GM21381 (cell line): Measurements from ENCODE around the gene BAIAP2.

ENCODE experiments used
- ATAC-seq: cut with Tn5 transposase; IDR thresholded peaks from one replicate; pipeline ENCODE4 v1.9.1; 2021; ENCODE audit warnings: mild to moderate bottlenecking, moderate library complexity; ENCODE audit not compliant: unreplicated experiment

Gene BAIAP2

DNA sequence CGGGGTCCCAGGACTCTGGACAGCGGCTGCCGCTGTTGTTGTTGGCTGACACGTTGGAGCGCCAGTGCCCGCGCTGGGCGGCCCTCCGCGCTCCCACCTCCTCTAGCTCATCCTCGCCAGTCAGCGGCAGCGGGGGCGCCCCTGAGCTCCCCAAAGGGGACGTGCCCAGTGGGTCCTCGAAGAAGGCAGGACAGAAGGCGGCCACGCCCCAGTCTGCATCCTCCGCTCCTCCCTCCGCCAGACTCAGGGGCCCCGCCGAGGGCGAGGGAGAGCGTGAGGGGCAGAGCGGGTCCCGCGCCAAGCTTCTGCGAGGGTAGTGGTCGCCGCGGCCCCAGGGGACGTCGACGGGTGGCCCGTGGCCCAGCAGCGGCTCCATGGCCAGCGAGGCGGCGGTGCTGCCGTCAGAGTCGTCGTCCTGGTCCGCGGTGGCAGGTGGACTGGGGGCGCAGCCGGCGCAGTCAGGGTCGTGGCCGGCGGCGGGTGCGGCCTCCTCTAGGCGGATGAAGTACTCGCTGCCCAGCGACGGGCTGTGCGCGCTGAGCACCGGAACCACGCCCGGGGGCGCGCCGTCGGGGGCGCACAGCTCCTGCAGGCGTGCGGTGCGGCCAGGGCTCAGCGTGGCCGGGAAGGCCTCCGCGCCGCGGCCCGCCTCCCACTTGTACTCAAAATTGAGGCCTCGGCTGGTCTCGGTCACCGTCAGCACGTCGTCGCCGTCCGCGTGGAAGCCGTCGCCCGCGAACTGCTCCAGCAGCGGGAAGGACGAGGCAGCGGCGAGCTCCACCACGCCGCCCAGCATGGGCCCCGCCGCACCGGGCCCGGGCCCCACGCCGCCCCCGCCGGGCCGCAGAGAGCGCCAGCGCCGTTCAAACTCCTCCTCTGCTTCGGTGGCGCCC, 87.1 kb downstream of the BAIAP2 start:
- ATAC-seq: no peak

GRCh38 chr17:81123052-81124048, 88.4 kb downstream of the BAIAP2 start:
- no peak for ATAC-seq

- no peak for ATAC-seq
These were observed 89.4 kb downstream of the BAIAP2 start for GRCh38 chr17:81124377-81124776.

DNA sequence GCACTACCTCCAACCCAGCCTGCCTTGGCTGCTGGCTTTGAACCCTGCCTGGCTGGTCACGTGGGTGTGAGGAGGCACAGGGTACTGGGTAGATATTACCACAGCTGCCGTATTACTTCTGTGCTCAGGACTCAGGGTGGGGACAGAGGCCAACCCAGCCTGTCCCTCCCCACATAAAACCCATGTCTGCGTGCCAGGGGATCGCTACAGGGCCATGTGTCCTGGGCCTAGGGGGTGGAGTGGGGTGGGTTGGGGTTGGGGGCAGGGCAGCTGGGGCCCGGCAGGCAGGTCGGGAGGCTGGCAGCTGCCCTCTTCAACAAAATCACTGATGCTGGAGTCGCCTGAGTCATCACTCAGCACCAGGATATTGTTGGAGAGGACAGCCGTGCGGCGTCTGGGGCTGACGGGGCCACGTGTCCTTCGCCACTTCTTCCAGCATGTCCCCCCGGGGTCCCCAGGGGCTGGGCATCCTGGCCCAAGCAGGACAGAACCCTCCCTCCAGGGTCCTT, 90.7 kb downstream of the BAIAP2 start:
- no peak for ATAC-seq

DNA sequence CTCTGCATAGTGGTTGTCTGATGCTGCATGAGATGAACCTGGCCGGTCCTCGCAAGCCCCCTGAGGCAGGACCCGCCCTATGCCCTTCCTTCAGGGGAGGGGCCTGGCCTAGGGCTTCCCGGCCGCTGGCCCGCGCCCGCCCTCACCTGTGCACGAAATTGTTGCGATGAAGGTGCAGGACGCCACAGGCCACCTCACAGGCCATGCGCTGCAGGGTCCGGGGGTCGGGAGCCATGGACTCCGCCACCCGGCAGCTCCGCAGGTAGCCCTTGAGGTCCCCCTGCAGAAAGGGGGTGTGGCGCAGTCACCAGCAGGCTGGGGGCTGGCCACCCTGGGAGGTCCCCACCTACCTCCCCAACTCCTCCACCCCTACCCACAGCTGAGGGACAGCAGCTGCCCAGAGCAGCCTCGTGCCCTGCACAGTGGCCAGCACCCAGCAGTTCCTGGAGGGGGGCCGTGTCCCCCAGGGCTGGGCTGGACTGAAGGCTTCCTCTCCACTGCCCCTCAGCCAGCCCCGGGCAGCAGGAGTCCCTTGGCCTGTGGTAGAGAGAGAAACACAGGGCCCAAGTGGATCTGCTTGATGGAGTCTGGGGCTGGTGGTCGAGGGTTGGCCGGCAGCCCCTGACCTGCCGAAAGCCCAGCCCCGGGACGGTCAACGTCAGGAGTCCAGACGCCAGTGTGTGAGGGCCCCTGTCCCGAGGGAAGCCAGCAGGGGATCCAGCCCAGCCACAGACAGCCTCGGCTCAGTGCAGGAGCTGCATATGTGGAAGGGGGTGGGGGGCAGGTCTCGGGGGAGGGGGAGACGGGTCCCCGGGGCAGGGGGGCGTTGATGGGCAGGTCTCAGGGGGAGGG, 91.6 kb downstream of the BAIAP2 start:
- no peak for ATAC-seq

GRCh38 chr17:81127133-81127455, 92.1 kb downstream of the BAIAP2 start:
- ATAC-seq: no peak

GRCh38 chr17:81127526-81128177, 92.7 kb downstream of the BAIAP2 start:
- ATAC-seq: no peak

- no peak for ATAC-seq
These were observed 93.4 kb downstream of the BAIAP2 start for GRCh38 chr17:81128338-81128737.

DNA sequence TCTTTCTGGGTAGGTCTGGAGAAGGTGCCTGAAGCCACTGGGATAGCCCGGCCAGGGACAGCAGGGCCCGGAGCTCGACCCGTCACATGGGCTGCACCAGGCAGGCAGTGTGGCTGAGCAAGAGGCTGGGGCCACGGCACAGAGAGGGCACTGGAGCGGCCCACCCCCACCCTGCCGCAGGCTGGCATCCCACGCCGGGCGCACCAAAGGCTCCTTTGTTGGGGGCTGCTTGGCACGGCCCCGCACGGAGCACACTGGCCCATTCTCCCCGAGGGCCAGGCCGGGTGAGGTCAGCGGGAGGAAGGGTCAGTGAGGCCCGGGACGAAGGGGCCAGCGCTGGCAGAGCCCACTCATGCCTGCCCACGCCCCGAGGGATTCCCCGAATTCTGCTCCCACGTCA, 93.8 kb downstream of the BAIAP2 start:
- ATAC-seq: no peak

DNA sequence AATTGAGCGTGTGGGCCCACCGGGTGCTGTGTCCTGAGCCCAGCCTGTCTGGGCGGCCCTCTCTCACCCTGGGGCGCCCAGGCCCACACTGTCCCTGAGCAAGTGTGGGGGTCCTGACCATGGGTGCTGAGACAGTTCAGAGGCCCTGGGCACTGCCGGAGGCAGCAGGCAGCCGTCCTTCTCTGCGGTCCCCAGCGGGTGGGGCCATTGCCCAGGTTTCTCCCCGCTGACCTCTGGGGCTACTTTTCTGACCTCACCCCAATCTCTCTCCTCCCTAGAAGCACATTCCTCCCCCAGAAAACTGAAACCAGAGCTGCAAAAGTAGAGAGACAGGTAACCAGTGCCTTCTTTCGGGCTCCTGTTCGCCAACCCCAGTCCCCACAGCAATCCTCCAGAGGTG, 94.3 kb downstream of the BAIAP2 start:
- no peak for ATAC-seq

DNA sequence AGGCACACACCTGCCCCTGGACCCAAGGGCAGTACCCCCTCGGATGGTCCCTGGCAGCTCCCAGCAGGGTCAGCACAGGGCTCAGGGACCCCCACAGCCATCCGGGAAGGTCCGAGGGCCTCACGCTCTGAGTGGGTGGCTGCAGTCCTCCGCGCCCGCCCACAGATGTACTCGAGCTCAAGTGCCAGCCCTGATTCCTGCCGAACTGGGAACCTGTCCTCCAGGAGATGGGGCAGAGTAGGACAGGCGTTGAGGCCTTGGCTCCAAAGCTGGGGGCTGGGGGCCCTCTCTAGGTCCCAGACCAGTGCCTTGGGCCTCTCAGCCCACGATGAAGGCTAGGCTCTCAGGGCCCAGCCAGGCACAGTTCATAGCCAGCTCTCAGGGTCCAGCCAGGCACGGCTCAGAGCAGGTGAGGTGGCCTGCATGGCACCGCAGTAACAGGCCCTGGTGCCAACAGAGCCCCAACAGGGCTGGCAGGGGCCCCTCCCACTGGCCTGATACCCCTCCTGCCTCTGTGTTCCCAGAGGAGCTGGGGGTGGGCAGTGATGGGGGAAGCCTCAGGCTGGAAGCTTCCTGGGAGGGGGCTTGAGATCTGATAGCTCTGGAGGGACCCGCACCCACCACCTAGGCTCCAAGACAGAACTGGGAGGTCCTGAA, 94.9 kb downstream of the BAIAP2 start:
- ATAC-seq: no peak

DNA sequence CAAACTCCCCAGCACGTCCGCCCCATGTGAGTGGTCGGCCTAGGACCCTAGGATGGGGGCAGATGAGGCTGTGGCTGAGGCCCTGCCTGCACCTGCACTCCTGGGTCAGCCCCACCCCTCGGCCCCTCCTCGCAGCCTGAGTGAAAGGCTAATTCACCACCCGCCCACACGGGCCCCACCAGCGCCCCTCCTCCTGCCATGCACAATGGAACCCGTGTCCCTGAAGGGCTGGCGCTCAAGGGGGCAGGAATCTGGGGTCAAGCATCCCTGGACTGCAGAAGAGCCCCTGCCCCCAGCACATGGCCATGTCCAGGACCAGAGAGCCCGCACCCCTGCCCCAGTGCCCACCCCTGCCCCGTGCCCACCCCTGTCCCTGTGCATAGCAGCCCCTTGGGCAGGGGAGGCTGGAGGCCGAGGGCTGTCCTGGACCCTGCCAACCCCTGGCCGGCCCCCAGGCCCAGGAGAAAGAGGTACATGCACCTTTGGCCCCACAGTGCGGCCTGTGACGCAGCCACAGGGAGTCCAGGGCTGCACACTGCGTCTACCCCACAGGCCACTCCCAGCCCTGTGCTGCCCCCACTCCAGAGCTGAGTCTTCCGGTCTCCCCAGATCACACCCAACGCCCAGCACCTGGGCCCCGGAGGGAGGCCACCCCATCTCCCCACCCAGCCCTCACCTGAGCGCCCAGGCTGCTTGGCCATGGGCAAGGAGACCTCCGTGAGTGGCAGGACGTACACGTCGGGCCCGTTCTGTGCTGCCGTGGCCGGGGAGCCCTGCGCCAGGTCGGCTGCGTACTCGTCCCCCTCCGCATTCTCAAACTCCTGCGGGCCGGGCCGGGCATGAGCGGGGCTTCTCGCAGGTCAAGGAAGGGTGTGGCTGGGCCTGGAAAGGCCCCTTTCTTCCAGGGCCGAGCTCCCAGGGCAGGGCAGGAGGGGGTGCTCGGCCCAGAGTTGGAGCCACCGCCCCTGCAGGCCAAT, 95.7 kb downstream of the BAIAP2 start:
- ATAC-seq: no peak

DNA sequence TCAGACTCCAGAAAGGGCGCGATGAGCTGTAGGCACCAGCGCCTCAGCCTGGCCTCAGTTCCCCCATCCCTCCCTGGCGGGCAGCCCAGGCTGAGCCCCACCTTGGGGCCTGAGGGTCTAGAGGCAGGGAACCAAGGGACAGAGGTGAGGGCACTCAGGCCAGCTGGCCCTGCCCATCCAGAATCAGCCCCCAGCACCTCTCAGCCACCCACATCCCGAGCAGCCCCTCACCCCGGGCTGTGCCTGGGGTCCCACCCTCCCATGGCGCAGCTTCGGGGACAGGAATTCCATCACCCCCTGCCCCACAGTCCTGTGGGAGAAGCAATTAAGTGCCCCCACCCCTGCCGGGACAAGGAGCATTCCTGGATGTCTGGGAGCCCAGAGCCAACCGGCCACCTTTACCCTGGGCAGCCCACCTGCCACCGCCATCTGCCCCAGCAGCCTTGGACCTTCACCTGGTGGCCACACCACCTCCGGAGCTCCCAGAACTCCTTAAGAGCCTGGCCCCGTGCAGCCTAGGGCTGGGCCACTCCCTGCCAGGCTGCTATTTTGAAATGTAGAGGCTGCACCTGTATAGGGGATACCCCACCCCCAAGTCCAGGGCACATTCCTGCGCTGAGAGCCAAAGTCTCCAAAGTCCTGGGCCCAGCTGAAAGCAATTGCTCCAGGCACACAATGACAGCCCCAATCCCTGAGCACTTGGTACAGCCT, 96.7 kb downstream of the BAIAP2 start:
- ATAC-seq: no peak

DNA sequence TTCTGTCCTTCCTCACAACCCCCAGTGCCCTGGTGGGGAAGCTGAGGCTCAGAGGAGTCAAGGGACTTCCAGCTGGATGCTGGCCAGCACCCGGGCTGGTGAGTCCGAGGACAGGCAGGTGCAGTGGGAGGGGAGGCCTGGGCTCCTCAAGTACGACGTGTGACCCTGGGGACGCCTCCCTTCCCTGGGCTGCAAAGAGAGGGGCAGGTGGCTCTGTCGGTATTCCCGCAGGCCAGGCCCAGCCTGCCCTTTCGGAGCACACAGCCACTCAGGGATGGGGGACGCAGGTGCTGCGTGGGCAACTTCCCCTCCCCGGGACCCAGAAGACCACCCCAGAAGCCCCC, 97.2 kb downstream of the BAIAP2 start:
- ATAC-seq: no peak

GRCh38 chr17:81132770-81133723, 98.1 kb downstream of the BAIAP2 start:
- no peak for ATAC-seq

DNA sequence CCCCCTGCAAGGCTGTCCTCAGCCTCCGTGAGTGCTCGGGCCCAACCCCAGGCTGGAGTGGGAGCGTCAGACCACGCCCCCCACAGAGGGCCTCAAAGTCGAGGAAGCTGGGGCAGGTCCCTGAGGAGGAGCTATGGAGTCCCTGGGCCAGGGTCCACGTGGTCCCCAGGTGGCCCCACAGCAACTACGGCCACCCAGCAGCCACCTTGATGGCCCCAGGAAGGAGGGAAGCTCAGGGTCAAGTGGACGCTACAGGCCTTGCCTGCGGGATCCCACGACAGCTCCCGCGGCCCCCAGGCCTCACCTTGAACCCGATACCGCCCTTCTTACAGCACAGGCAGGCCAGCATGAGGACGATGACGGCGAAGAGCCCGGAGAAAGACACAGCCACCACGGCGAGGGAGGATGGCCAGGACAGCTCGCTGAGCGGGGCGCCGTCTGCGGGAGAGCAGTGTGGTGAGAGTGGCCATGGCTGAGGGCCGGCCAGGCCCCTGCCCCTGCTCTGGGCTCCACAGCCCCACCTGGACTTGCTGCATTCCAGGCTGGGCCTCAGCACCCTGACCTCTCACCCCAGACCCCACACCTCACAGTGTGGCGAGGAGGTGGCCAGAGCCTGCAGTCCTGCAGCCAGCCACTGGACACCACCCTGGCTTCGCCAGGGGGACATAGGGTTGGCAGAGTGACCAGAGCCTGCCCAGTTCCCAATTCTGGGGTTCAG, 99.3 kb downstream of the BAIAP2 start:
- ATAC-seq: no peak
